ENCODE data around the gene ACTR8. TPM values are rescaled to one million over a fixed set of nuclear protein-coding genes. Genes with fewer than 3 reads are reported as not detected.

Gene ACTR8
- total RNA-seq, 1 donor from 2014 or later, result 40.8 TPM

DNA sequence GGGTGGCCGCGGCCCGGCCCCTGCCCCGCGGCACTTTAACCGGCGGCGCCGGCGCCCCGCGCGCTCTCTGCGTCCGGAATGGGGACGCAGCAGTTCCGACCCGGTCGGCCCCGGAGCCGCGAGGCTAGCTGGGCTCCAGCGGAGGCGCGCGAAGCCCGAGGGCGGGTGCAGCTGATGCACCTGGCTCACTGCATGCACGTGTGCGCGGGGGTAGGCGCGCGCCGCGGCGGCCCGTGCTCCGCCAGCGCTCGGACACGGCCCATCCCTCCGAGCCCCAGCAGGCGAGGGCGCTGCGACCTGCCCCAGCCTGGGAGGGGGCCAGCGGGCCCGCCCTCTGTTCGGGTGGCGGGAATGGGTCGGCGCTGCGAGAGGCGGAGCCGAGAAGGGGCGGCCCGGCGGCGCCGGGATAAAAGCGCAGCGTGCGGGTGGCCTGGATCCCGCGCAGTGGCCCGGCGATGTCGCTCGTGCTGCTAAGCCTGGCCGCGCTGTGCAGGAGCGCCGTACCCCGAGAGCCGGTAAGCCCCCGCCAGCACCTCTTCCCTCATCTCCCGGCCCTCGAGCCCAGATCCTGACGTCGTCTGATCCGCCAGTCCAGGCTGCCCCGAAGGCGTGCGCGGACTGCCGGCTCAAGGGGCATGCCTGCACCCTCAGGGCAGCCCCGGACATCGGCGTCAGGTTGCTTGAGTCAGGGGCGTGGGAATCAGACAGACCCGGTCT is 35.7 kb downstream of the ACTR8 start, which contains the start of the genes CHDH and IL17RB:
Gene CHDH, minus strand, starts transcription at position 286 of the 717 bp plus-strand sequence. CDS start 22,411 bp downstream, outside the sequence.
Gene IL17RB, plus strand, starts transcription at position 435 of the 717 bp plus-strand sequence. Its CDS starts 21 bp downstream, at position 456.
- Histone ChIP-seq H3F3A (ENCODE audit: low read depth) (peaks cover 24% of the 10 kb centered on the region), H3K4me3 (peak within 1 kb of the TSS; percentile 61), H2AFZ (replicated peaks) (peak within 1 kb of the TSS; percentile 97), H3K4me1 (peaks cover 11% of the 10 kb centered on the region), H3K79me2 (ENCODE audit: low read depth) (no peaks in the 10 kb centered on the region), H3K27me3 (peaks cover 30% of the 10 kb centered on the region), H3K36me3 (no peaks in the 10 kb centered on the region), H3K9ac (peak within 1 kb of the TSS; percentile 7), H3K9me3 (ENCODE audit: low read depth) (no peaks in the 10 kb centered on the region), H3K4me2 (peak within 1 kb of the TSS; percentile 86), H3K27ac (no peak within 1 kb of the TSS), H4K20me1 (ENCODE audit: low read depth) (peaks cover 31% of the 10 kb centered on the region)
- peak within 1 kb of the TSS; percentile 46 for H3K27ac Mint-ChIP-seq
- H3K4me3 Mint-ChIP-seq, result peak within 1 kb of the TSS; percentile 85
- no peaks in the 10 kb centered on the region for H3K36me3 Mint-ChIP-seq
- peak; percentile 84 for DNase-seq (ENCODE audit: low spot score)
- TF ChIP-seq EZH2 (IDR thresholded peaks at IDR 0.05) (peak; percentile 46), EZH2phosphoT487 (IDR thresholded peaks at IDR 0.05) (peak; percentile 36)
- TF ChIP-seq, protein P1, sequence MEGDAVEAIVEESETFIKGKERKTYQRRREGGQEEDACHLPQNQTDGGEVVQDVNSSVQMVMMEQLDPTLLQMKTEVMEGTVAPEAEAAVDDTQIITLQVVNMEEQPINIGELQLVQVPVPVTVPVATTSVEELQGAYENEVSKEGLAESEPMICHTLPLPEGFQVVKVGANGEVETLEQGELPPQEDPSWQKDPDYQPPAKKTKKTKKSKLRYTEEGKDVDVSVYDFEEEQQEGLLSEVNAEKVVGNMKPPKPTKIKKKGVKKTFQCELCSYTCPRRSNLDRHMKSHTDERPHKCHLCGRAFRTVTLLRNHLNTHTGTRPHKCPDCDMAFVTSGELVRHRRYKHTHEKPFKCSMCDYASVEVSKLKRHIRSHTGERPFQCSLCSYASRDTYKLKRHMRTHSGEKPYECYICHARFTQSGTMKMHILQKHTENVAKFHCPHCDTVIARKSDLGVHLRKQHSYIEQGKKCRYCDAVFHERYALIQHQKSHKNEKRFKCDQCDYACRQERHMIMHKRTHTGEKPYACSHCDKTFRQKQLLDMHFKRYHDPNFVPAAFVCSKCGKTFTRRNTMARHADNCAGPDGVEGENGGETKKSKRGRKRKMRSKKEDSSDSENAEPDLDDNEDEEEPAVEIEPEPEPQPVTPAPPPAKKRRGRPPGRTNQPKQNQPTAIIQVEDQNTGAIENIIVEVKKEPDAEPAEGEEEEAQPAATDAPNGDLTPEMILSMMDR (IDR thresholded peaks at IDR 0.05), result peak; percentile 9
- H3K9me3 Mint-ChIP-seq, result no peaks in the 10 kb centered on the region
- H3K4me1 Mint-ChIP-seq, result peaks cover 26% of the 10 kb centered on the region
- peaks cover 20% of the 10 kb centered on the region for H3K27me3 Mint-ChIP-seq (ENCODE audit: insufficient read depth, low read depth)

DNA sequence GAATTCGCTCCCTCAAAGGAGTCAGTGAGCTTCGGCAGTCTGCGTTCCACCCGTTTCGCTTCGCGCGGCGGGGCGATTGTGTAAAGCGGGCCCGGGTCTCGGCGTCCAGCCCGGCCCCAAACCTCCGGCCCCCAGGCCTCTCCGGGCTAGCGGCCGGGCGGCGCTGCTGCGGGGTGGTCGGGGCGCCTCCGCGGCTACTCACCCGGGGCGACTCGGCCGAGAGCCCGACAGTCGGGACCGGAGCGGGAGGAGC is 36.1 kb downstream of the ACTR8 start:
- H4K20me1 ChIP-seq (ENCODE audit: low read depth), result peaks cover 31% of the 10 kb centered on the region
- peak overlapping the region; percentile 61 for H3K4me3 ChIP-seq
- peak overlapping the region; percentile 97 for H2AFZ ChIP-seq (replicated peaks)
- H3K9ac ChIP-seq, result peak overlapping the region; percentile 7
- H3K4me2 ChIP-seq, result peak overlapping the region; percentile 86
- Mint-ChIP-seq H3K36me3 (no peaks in the 10 kb centered on the region), H3K9me3 (no peaks in the 10 kb centered on the region), H3K4me1 (peaks cover 26% of the 10 kb centered on the region), H3K4me3 (peak overlapping the region; percentile 84), H3K27me3 (ENCODE audit: insufficient read depth, low read depth) (peaks cover 20% of the 10 kb centered on the region), H3K27ac (no peak overlapping the region)
- H3K79me2 ChIP-seq (ENCODE audit: low read depth), result no peaks in the 10 kb centered on the region
- no peaks in the 10 kb centered on the region for H3K9me3 ChIP-seq (ENCODE audit: low read depth)
- H3K27me3 ChIP-seq, result peaks cover 30% of the 10 kb centered on the region
- no peak overlapping the region for H3K27ac ChIP-seq
- H3K36me3 ChIP-seq, result no peaks in the 10 kb centered on the region
- DNase-seq (ENCODE audit: low spot score), result no peak
- peaks cover 11% of the 10 kb centered on the region for H3K4me1 ChIP-seq
- H3F3A ChIP-seq (ENCODE audit: low read depth), result peaks cover 24% of the 10 kb centered on the region
- TF ChIP-seq EZH2 (IDR thresholded peaks at IDR 0.05), result no peak
- TF ChIP-seq, protein P1 (IDR thresholded peaks at IDR 0.05), result no peak
- no peak for TF ChIP-seq EZH2phosphoT487 (IDR thresholded peaks at IDR 0.05)

DNA sequence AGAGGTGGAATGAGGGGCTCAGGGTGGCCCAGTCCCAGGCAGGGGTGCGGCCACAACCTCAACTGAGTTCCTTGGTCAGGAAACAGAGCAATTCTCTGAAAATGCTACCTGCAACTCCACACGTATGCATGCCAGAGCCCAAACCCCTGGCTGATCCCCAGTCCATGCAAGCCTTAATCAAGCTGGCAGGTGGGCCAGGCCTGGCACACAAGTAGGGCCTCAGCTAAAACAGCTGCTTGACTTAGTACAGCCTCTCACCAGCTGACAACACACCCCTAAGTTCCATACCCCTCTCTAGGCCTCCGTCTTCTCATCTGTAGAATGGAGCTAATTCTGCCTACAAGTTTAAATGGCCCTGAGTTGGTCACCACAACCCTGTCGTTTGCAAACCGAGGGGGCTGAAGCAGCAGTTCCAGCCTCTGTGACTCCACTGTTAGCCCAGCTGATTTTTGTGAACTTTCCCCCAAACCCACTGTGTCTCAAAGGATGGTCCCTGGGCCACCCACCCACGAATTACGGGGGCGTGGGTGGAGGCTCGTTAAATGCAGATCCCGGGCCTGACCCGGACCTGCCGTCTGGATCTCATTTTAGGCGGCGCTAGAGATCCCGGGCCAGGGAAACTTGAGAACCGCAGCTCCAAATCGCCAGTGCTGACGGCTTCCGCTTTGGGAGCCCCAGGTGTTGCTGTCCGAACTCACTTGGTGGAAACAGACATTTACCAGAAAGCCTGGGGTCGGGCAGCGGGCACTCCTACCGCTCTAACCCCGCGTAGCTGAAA is 36.7 kb downstream of the ACTR8 start:
- Histone ChIP-seq H3K79me2 (ENCODE audit: low read depth) (no peaks in the 10 kb centered on the region), H3K9ac (peak overlapping the region; percentile 7), H3K9me3 (ENCODE audit: low read depth) (no peaks in the 10 kb centered on the region), H3K4me3 (peak overlapping the region; percentile 61), H2AFZ (replicated peaks) (peak overlapping the region; percentile 97), H3K4me2 (peak overlapping the region; percentile 86), H4K20me1 (ENCODE audit: low read depth) (peaks cover 31% of the 10 kb centered on the region), H3K4me1 (peaks cover 11% of the 10 kb centered on the region), H3K36me3 (no peaks in the 10 kb centered on the region), H3K27ac (no peak overlapping the region), H3K27me3 (peaks cover 30% of the 10 kb centered on the region), H3F3A (ENCODE audit: low read depth) (peaks cover 24% of the 10 kb centered on the region)
- Mint-ChIP-seq H3K4me1 (peaks cover 26% of the 10 kb centered on the region), H3K9me3 (no peaks in the 10 kb centered on the region), H3K36me3 (no peaks in the 10 kb centered on the region), H3K27ac (peak overlapping the region; percentile 46), H3K27me3 (ENCODE audit: insufficient read depth, low read depth) (peaks cover 20% of the 10 kb centered on the region), H3K4me3 (peak overlapping the region; percentile 84)
- peak; percentile 80 for DNase-seq (ENCODE audit: low spot score)
- TF ChIP-seq EZH2phosphoT487 (IDR thresholded peaks at IDR 0.05) (no peak), EZH2 (IDR thresholded peaks at IDR 0.05) (no peak)
- TF ChIP-seq, protein P1 (IDR thresholded peaks at IDR 0.05), result peak; percentile 47
